ENCODE measurements around the gene SLF1. TPM values are rescaled to one million over a fixed set of nuclear protein-coding genes. Genes with fewer than 3 reads are reported as not detected.
"Not testable (repeated sequence)": the region's sequence is repeated elsewhere in the genome, so short reads cannot be mapped to it uniquely, and the experiment has no call there.

SLF1 gene
- total RNA-seq = 1 to 10 TPM; 1.2 to 2.5 (median 2.0) TPM
- 1 to 10 TPM; 1.2 to 2.6 (median 1.3) TPM for polyA plus RNA-seq
- long read RNA-seq, donor 1, full-length matches to known transcripts = 1 of 2 reads
- long read RNA-seq, donor 1, partial matches to known transcripts = 1 of 2 reads
- long read RNA-seq, donor 1, other reads (novel, unspliced or antisense) = 0 of 2 reads
- long read RNA-seq, donor 2, full-length matches to known transcripts = 2 of 4 reads
- long read RNA-seq, donor 2, partial matches to known transcripts = 1 of 4 reads
- long read RNA-seq, donor 2, other reads (novel, unspliced or antisense) = 1 of 4 reads

DNA sequence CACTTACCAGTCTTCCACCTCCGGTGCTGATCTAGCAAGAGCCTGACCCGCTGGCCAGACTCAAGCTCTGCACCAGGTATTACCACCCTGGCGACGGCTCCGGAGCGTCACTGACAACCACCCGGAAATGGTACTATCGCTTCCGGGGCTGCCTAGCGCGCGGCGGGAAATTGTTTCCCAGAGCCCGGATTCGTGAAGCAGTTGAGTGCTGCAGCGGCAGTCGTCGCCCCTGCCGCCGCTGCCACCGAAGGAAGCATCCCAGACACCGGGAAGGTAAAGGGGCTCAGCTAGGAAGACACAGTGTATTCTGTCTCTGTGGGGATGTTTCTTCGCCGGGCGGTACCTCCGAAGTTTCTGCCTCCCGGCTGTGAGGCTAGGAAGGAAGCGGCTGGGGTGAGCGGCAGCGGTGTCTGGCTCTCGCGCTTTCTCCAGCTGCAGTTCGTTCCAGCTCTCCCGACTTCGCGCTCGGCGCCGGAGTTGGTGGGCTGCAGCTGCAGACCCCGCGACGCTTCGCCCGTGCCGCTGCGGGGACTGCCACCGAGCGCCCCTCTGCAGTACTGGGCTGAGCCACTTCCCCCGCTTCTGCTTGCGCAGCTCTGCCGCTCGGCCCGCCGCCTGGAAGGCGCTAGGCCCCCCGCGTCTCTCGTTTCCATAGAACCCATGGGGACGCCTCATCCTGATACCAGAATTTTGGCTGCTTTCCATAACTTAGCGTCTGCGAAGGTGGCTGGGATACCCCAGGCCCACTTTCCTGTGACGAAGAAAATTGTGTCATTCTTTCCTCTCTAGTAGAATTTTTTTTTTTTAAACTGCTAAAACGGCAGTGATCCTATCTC lies at the start of gene SLF1, which contains the start of gene KIAA0825:
TSS of gene SLF1 (plus strand) at position 177 of the 836 bp plus-strand sequence. CDS start 10,142 bp downstream, outside the sequence.
TSS of gene KIAA0825 (minus strand) at position 112 of the 836 bp plus-strand sequence. CDS start 81,478 bp downstream, outside the sequence.
- peak; percentile 96 to 100 (median 99) for ATAC-seq
- peak within 1 kb of the TSS; percentile 67 for H3K27ac ChIP-seq
- peaks cover 15% of the 10 kb centered on the region for H3K4me1 ChIP-seq
- no peak for TF ChIP-seq CTCF (IDR thresholded peaks at IDR 0.05)
- 0 to 1% (median 0%) methylated on average over 53 to 63 of the region's 63 CpGs for WGBS, 3 donors
- H3K4me3 ChIP-seq = peak within 1 kb of the TSS; percentile 81
- H3K27me3 ChIP-seq (ENCODE audit: insufficient read depth in 3 of 3, low read length in 2 of 3) = no peaks in the 10 kb centered on the region
- no peaks in the 10 kb centered on the region for H3K9me3 ChIP-seq
- DNase-seq = peak; percentile 87 to 92
- intact Hi-C loops (cut with DNase I) = no loop called here
- no peaks in the 10 kb centered on the region for H3K36me3 ChIP-seq (ENCODE audit: insufficient read depth in 1 of 2, low read depth in 1 of 2)

DNA sequence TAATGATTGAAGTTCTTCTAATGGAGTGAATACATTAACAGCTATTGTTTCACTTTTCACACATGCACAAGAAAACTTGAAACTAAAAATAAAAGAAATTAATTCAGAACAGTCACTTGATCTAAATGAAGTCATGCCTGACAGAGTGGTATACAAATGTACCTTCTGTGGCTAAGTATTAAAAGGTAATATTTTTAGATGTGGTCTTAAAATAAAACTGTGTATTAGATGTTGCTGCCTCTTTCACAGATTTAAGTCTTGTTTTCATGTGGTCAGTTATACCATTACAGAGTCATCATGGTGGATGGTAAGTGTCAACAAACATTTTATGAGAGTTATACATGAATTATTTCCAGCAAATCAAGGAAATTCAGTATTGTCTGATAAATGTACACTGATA lies 47.1 kb upstream of the SLF1 start:
- ATAC-seq = no peak
- no peak for DNase-seq
- H3K27ac ChIP-seq = no peak overlapping the region
- TF ChIP-seq CTCF (IDR thresholded peaks at IDR 0.05) = no peak
- no peaks in the 10 kb centered on the region for H3K4me1 ChIP-seq
- H3K4me3 ChIP-seq = no peak overlapping the region
- no peaks in the 10 kb centered on the region for H3K36me3 ChIP-seq (ENCODE audit: insufficient read depth in 1 of 2, low read depth in 1 of 2)
- intact Hi-C loops (cut with DNase I) = no loop called here
- H3K9me3 ChIP-seq = no peaks in the 10 kb centered on the region
- no peaks in the 10 kb centered on the region for H3K27me3 ChIP-seq (ENCODE audit: insufficient read depth in 3 of 3, low read length in 2 of 3)

DNA sequence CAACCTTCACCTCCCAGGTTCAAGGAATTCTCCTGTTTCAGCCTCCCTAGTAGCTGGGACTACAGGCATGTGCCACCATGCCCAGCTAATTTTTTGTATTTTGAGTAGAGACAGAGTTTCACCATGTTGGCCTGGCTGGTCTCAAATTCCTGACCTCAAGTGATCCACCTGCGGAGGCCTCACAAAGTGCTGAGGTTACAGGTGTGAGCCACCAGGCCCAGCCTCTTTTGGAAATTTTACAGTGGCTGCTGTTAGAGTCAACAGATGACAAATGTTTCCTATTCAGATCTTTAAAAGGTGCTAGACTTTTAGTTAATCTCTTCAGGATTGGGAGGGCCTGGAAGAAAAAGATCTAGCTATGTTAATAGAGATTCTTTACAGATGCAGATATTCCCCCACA lies 45.1 kb upstream of the SLF1 start:
- intact Hi-C loops (cut with DNase I); H3K27me3 ChIP-seq (ENCODE audit: insufficient read depth in 3 of 3, low read length in 2 of 3); H3K4me1 ChIP-seq; H3K9me3 ChIP-seq; H3K27ac ChIP-seq; DNase-seq; H3K4me3 ChIP-seq; H3K36me3 ChIP-seq (ENCODE audit: insufficient read depth in 1 of 2, low read depth in 1 of 2); ATAC-seq: not testable (repeated sequence)
- 86 to 89% (median 88%) methylated on average over 1 of the region's 1 CpG for WGBS, 3 donors

- no peak for ATAC-seq
- Histone ChIP-seq H3K9me3 (no peaks in the 10 kb centered on the region), H3K27ac (no peak overlapping the region), H3K27me3 (ENCODE audit: insufficient read depth in 3 of 3, low read length in 2 of 3) (no peaks in the 10 kb centered on the region), H3K36me3 (ENCODE audit: insufficient read depth in 1 of 2, low read depth in 1 of 2) (no peaks in the 10 kb centered on the region), H3K4me3 (no peak overlapping the region), H3K4me1 (no peaks in the 10 kb centered on the region)
- no peak for DNase-seq
- WGBS, 3 donors = 86 to 91% (median 90%) methylated on average over 4 of the region's 4 CpGs
- intact Hi-C loops (cut with DNase I) = no loop called here
- TF ChIP-seq CTCF (IDR thresholded peaks at IDR 0.05) = no peak
Measured at GRCh38 chr5:94575196-94575595, 43.3 kb upstream of the SLF1 start.

DNA sequence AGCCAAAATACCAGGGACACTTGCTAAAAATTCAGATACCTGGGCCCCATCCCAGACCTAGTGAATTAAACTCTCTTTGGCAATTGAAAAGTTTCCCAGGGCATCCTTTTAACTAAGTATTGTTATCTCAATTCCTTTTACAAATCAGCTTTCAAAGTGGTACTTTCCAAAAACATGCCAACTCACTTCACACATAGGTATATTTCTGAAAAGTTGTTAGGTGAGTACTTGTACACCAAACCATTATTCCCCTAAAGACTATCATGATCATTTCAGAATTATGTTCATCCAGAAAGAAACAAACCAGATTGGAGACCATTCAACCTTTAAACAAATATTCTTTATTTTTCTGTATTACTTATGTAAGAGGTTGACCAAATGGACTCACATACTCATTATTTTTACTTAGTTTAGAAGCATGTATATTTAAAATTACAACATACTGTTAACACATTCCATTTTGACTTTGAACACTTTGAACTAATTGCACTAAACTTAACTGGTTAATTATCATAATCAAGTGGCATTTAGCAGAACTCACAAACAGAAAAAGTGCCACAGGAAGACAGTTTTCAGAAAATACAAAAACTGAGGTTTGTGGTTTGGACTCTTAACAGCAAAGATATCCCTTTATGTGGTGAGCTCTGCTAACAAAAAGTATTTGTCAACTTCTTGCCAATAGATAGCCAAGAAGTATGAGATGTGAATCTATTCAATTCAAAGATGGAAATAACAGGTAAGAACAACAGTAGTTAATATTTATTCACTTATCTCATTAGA lies 40.8 kb upstream of the SLF1 start:
- no peak for DNase-seq
- no peak overlapping the region for H3K27ac ChIP-seq
- TF ChIP-seq CTCF (IDR thresholded peaks at IDR 0.05) = no peak
- intact Hi-C loops (cut with DNase I) = no loop called here
- H3K9me3 ChIP-seq = no peaks in the 10 kb centered on the region
- no peaks in the 10 kb centered on the region for H3K4me1 ChIP-seq
- no peaks in the 10 kb centered on the region for H3K36me3 ChIP-seq (ENCODE audit: insufficient read depth in 1 of 2, low read depth in 1 of 2)
- no peaks in the 10 kb centered on the region for H3K27me3 ChIP-seq (ENCODE audit: insufficient read depth in 3 of 3, low read length in 2 of 3)
- ATAC-seq = no peak
- no peak overlapping the region for H3K4me3 ChIP-seq
